NCI-H748 (cell line): Measurements from ENCODE around the gene LCP2.

Experiments used
- DNase-seq: peaks from one replicate; lab custom pipeline; 2025; ENCODE audit not compliant: unreplicated experiment; lab: John Stamatoyannopoulos, UW

Gene LCP2

GRCh38 chr5:170276140-170276539 lies 21.4 kb downstream of the LCP2 start:
- DNase-seq = no peak

- no peak for DNase-seq
These were observed 22.1 kb downstream of the LCP2 start for GRCh38 chr5:170275376-170275994.

DNA sequence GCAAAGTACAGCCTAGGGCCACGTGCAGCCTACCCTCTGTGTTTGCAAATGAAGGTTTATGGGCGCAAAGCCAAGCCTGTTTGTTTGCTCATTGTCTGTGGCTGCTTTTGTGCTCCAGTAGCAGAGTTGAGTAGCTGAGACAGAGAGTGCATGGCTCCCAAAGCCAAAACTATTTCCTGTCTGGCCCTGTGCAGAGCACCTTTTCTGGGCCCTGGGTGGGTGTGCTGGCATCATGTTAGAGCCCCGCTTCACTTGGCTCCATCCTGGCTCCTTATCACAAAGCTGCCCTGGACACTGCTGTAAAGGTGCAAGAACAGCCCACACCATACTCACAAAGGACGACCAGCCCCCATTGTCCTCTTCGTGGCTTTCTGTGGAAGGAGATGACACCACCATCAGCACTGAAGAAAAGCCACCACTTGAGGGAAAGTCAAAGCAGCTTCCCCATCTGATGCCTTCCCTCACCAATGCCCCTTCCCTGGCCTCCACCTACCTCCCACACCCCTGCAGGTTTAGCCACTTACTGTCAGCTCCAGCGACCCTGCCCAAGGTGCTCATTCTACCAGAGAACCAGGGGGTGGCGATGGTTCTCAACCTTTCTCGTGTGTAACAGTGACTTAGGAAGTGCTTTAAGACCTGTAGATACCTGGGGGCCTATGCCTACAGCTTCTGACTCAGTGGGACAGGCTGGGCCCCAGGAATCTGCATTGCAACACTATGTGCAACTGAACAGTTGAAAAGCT lies 23.4 kb downstream of the LCP2 start:
- DNase-seq = peak; percentile 94

DNA sequence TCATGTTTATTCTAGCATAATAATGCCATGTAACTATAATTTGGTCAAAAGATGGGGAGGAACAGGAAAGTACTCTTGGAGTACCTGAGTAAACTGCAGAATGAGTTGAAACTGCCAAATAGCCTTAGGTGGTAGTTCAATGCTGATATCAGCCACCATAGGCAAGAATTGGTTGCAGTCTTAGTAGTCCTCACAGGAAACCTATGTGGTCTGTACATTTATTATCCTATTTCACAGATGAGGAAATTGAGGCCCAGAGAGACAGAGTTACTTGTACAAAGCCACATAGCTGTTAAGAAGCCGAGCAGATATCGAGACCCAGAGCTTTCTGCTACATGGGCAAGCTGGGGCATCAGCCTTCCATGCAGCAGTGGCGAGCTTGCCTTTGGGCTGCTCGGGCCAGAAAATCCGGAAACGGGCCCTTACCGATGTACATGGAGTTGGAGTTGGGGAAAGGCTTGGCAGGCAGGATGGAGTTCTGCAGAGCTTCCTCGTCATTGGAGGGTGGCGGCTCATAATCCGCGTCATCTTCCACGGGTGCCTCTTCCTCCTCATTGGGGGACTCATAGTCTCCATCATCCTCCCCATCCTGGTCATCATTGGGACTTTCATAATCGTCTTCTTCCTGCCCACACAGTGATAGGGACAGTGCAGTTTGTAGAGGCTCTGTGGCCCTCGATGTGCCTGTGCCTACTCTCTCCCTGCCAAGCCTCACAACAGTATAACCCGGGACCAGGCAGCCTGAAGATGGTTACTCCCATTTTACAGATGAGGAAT lies 27.1 kb downstream of the LCP2 start:
- DNase-seq = no peak

GRCh38 chr5:170269579-170269978 lies 28.0 kb downstream of the LCP2 start:
- no peak for DNase-seq

GRCh38 chr5:170268884-170269283 lies 28.7 kb downstream of the LCP2 start:
- no peak for DNase-seq

DNA sequence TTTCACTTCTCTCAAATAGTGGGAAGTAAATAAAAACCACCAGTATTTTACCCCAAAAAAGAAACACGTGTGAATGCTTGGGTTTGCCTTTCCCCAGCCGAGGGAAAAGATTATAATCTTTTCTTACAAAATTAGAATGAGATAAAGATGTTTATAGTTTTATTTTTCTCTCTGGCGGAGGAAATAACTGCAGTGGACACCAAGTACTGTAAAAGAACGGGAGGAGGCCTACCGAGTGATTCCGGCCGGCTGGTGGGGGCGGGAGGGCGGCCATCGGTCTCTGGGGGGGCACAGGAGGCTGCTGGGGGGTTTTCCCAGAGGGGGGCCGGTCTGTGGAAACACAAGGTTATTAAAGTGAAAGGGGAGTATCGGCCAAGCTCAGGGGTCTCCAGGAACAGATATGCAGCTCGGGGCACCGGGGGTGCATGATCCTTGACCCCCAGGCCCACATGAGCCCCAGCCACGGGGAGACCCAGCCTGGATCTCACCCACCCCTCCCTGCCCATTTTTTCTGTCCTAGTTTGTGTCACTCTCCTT lies 29.4 kb downstream of the LCP2 start:
- no peak for DNase-seq

GRCh38 chr5:170267431-170268152 lies 30.0 kb downstream of the LCP2 start:
- DNase-seq = peak; percentile 84

DNA sequence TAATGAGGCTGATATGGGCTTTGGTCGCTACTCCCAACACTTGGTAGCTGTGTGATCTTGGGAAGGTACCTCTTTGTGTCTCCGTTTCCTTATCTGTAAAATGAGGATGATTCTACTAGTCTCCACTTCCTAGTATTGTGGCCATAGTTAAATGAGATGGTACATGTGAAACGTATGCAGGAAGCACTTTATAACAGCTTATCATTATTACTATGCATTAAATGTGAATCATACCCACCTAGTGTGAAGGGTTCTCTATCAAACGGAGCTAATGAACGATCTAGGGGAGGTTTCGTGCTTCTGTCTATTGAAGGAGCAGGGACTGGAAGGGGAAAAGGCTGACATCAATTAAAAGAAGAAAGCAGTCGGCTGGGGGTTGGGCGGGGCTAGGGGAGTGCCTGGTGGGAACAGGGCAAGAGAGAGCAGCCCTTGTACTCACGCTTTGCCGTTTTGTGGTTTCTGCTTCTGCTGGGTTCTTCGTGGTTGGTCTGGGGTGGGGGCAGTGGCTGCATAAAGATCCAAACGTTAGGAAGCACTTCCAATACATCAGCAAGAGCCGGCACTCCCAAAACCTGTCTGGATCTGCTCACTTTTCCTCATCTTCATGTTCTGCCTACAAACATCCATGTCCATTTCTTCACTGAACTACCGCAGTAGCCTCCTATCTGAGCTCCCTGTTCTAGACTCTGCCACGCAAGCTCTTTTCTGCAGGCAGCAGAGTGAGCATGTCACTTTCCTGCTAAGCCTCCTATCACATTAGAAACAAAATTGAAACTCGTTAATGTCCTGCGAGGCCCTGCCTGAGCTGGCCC lies 30.8 kb downstream of the LCP2 start:
- DNase-seq = no peak

- DNase-seq = no peak
These were observed 32.1 kb downstream of the LCP2 start for GRCh38 chr5:170265522-170265921.

GRCh38 chr5:170263906-170264305 lies 33.7 kb downstream of the LCP2 start:
- no peak for DNase-seq

DNA sequence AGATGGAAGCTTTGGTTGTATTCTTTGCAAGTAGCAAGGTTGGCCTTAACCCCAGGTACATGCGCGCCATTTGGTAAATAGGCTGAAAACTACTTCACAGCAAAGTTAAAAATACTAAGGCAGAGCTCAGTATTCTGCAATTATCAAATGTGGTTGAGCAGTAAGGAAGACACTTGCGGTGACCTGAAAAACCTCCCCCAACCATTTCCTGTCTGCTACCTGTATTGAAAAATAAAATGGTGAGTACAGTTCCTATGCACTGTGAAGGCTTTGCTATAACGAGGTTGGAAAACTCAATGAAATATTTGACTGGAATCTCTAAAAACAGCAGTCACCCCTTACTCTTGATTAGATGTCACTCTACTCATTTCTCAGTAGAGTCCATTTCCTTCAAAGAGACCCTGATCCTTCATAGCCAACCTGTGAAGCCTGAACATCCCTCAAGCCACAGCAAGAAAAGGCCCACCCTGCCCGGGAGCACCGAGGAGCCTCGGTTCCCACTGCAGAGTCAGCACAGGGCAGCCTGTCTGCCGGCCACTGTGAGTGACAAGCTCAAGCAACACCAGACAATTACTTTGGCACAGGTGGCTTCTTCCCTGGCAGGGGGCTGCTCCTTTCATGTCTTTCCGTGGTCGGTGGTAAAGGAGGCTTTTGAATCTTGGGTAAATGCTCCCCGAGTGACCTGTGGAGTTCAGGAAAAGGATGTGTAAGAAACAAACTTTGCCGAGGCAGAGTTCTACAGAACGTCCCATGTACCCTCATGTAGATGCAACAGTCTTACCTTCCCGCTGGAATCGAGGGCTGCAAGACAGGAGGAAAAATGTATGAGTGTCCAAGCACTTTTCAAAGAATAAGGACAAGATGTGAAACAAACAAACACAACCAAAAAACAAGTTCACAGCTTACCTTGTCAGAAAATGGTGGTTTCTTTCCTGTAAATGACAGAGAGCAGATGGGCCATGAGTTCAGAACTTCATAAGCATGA lies 35.2 kb downstream of the LCP2 start:
- no peak for DNase-seq

DNA sequence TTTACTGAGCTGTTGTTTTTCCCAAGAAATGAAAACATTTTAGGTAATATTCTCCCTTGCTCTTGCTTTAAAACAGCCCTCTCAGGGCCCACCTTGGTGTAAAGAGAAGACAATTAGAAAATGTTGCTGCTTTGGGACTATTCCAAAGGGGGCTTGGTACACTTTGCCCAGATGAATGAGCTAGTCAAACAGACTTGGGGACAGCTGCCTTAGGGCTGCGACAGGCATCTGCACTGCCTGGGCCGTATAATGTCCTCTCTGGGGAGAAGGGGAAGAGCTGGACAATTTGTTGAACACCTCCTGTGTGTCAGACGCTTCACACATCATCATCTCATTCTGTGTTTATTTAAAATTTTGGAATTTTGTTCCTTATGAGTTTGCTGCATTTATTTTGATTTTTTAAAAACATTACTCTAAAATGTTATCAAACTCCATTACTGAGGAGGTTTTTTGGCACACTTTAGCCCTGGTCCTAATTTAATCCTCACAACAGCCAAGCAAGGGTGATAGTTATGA lies 36.0 kb downstream of the LCP2 start:
- no peak for DNase-seq

DNA sequence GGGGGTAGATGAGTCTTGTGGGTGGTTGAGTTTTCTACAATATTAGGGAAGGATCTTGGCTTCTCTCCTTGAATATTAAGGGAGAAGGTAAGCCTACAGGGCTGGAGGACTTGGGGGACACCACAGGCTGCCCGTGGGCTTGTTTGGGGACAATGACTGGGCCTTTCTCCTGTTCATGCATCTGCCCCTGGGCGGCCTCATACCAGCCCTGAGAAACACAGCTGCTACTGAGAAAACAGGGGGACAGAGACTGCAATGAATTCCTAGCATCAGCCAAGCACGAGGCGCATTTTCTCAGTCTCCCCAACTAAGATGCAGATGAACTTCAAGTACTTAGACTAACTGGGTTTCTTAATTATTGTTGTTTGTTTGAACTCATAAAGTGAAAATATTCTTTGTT lies 40.2 kb downstream of the LCP2 start:
- no peak for DNase-seq

GRCh38 chr5:170256571-170256970 lies 41.0 kb downstream of the LCP2 start:
- no peak for DNase-seq

- no peak for DNase-seq
These were observed 43.5 kb downstream of the LCP2 start for GRCh38 chr5:170254056-170254455.

GRCh38 chr5:170252720-170253350 lies 44.7 kb downstream of the LCP2 start:
- no peak for DNase-seq

- no peak for DNase-seq
These were observed 45.5 kb downstream of the LCP2 start for GRCh38 chr5:170252109-170252508.
